NCI-H345 (cell line): ENCODE data around the gene SOX5.
A peak's percentile ranks its signal among the peaks of the same experiment; 100 is the strongest.

Experiments
- DNase-seq: peaks from one replicate; lab custom pipeline; 2025; lab: John Stamatoyannopoulos, UW

SOX5 gene

GRCh38 chr12:23949348-23950209 is at the start of gene SOX5:
TSS of gene SOX5 (minus strand) at chr12:23949670. CDS start at chr12:23949601, 69 bp downstream.
- DNase-seq = peak; percentile 60

GRCh38 chr12:23987046-23987445 is 37.6 kb upstream of the SOX5 start:
- no peak for DNase-seq

- no peak for DNase-seq
These were observed 31.4 kb upstream of the SOX5 start for GRCh38 chr12:23980826-23981225.

- DNase-seq = no peak
These were observed 15.3 kb upstream of the SOX5 start for GRCh38 chr12:23964812-23965211.

- no peak for DNase-seq
These were observed 10.4 kb upstream of the SOX5 start for GRCh38 chr12:23959826-23960225.

GRCh38 chr12:23954332-23954731 is 4.9 kb upstream of the SOX5 start:
- no peak for DNase-seq

- no peak for DNase-seq
These were observed 2.6 kb upstream of the SOX5 start for GRCh38 chr12:23952071-23952470.

GRCh38 chr12:23950775-23951451 is 1.4 kb upstream of the SOX5 start:
- DNase-seq = no peak

- peak; percentile 54 for DNase-seq
These were observed 822 bp upstream of the SOX5 start for GRCh38 chr12:23950210-23950774.

- no peak for DNase-seq
These were observed 1.2 kb downstream of the SOX5 start for GRCh38 chr12:23948291-23948690.

GRCh38 chr12:23947395-23947794 is 2.1 kb downstream of the SOX5 start:
- no peak for DNase-seq

GRCh38 chr12:23945249-23945648 is 4.2 kb downstream of the SOX5 start:
- no peak for DNase-seq

- no peak for DNase-seq
These were observed 5.4 kb downstream of the SOX5 start for GRCh38 chr12:23944067-23944466.

- DNase-seq = no peak
These were observed 6.6 kb downstream of the SOX5 start for GRCh38 chr12:23942841-23943240.

- DNase-seq = no peak
These were observed 7.7 kb downstream of the SOX5 start for GRCh38 chr12:23941780-23942179.

- DNase-seq = no peak
These were observed 11.0 kb downstream of the SOX5 start for GRCh38 chr12:23938422-23938821.

GRCh38 chr12:23931176-23931575 is 18.3 kb downstream of the SOX5 start:
- DNase-seq = no peak

- DNase-seq = no peak
These were observed 18.9 kb downstream of the SOX5 start for GRCh38 chr12:23930599-23930998.

- no peak for DNase-seq
These were observed 19.6 kb downstream of the SOX5 start for GRCh38 chr12:23929906-23930305.

GRCh38 chr12:23927907-23928306 is 21.6 kb downstream of the SOX5 start:
- DNase-seq = no peak

- no peak for DNase-seq
These were observed 28.2 kb downstream of the SOX5 start for GRCh38 chr12:23921099-23921856.

GRCh38 chr12:23911574-23911973 is 37.9 kb downstream of the SOX5 start:
- no peak for DNase-seq
